Measurements from ENCODE around the gene ABLIM1. TPM values are rescaled to one million over a fixed set of nuclear protein-coding genes. Genes with fewer than 3 reads are reported as not detected.
A peak's percentile ranks its signal among the peaks of the same experiment; 100 is the strongest.

ABLIM1 gene
- total and polyA plus RNA-seq, 2 experiments from 2014 or later: 21.9 to 45.1 TPM

DNA sequence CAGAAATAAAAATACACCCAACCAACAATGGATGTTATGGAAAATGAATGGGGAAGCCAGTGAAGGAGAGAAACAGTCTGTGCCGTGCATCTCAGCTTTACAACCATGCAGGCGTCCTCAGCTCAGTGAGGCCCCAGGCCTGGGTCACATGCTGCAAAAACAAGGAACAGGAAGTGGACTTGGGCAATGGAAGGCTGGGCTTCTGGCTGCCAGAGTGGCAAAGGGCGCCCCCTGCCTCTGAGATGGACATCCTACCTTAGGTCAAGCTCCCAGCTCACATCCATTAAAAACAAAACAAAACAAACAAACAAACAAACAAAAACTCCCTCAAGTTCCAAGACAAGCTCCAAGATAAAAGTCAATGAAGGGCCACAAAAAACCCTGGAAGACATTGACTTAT is 199.1 kb downstream of the ABLIM1 start:
- no peaks in the 10 kb centered on the region for H3K27me3 Mint-ChIP-seq (ENCODE audit: insufficient read depth, low read depth, poor library complexity)
- H3K36me3 Mint-ChIP-seq (ENCODE audit: low read depth): peaks cover 10% of the 10 kb centered on the region; the same call in 2 of the 3 replicates
- DNase-seq (ENCODE audit: low spot score) (peak; percentile 85), ATAC-seq (peak; percentile 97)
- no peak overlapping the region for H3K4me3 Mint-ChIP-seq
- Histone ChIP-seq H3K79me2 (replicated peaks; ENCODE audit: insufficient read depth) (no peaks in the 10 kb centered on the region), H3K4me2 (no peak overlapping the region), H3F3A (replicated peaks; ENCODE audit: low read depth) (no peaks in the 10 kb centered on the region), H3K36me3 (ENCODE audit: insufficient read depth) (no peaks in the 10 kb centered on the region), H3K9me2 (ENCODE audit: insufficient read depth) (no peaks in the 10 kb centered on the region), H3K4me3 (no peak overlapping the region), H3K27me3 (ENCODE audit: insufficient read depth) (no peaks in the 10 kb centered on the region), H3K27ac (ENCODE audit: low read depth) (no peak overlapping the region), H2AFZ (no peak overlapping the region; the same call in 1 of the 2 replicates), H3K4me1 (ENCODE audit: insufficient read depth) (no peaks in the 10 kb centered on the region), H4K20me1 (replicated peaks; ENCODE audit: insufficient read depth) (no peaks in the 10 kb centered on the region)
- H3K9me3 Mint-ChIP-seq: no peaks in the 10 kb centered on the region
- H3K4me1 Mint-ChIP-seq: peaks cover 5% of the 10 kb centered on the region; the same call in 2 of the 3 replicates
- no peak overlapping the region for H3K27ac Mint-ChIP-seq
- TF ChIP-seq, protein P1, sequence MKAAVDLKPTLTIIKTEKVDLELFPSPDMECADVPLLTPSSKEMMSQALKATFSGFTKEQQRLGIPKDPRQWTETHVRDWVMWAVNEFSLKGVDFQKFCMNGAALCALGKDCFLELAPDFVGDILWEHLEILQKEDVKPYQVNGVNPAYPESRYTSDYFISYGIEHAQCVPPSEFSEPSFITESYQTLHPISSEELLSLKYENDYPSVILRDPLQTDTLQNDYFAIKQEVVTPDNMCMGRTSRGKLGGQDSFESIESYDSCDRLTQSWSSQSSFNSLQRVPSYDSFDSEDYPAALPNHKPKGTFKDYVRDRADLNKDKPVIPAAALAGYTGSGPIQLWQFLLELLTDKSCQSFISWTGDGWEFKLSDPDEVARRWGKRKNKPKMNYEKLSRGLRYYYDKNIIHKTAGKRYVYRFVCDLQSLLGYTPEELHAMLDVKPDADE (IDR thresholded peaks at IDR 0.05): 0 out of 2 replicates have a peak, but pooled peaks have one; percentile 22
- TF ChIP-seq CREB1 (CRISPR knock-in tag; IDR thresholded peaks at IDR 0.05; ENCODE audit: low read depth): no peak
- TF ChIP-seq, protein P2, sequence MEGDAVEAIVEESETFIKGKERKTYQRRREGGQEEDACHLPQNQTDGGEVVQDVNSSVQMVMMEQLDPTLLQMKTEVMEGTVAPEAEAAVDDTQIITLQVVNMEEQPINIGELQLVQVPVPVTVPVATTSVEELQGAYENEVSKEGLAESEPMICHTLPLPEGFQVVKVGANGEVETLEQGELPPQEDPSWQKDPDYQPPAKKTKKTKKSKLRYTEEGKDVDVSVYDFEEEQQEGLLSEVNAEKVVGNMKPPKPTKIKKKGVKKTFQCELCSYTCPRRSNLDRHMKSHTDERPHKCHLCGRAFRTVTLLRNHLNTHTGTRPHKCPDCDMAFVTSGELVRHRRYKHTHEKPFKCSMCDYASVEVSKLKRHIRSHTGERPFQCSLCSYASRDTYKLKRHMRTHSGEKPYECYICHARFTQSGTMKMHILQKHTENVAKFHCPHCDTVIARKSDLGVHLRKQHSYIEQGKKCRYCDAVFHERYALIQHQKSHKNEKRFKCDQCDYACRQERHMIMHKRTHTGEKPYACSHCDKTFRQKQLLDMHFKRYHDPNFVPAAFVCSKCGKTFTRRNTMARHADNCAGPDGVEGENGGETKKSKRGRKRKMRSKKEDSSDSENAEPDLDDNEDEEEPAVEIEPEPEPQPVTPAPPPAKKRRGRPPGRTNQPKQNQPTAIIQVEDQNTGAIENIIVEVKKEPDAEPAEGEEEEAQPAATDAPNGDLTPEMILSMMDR (conservative IDR thresholded peaks at IDR 0.05; ENCODE audit: low read depth in 2 of 2): peak; percentile 88 to 90

DNA sequence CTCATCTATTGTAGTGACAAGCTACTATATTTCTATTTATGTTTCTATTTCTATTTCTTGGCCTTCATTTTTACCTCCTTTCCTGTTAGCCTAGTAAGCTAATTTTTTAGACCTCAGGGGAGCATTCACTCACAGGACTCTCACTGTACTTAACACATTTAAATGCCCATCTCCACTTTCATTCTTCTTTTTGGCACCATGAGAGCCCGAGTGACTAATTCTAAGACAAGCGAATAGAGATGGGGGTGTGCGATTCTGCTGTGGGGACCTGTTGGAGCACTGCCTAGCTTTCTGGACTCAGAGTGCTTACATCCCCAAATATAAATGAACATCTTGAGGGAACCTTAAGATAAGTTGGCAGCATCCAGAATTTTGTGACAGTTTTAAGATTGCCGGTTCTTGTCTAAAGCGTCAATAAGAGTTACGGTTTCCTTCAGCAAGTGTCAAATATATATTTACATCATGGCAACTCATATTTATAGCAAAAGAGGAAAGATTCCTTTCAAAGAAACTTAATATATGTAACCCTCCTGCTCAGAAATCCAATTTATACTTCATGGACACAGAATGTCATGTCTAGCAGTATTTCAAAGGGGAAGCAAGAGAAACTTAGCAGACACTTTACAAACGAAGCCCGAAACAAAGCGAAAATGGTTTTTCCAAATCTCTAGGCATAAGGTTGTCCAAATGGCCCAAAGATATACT is 199.7 kb downstream of the ABLIM1 start:
- Histone ChIP-seq H3K4me3 (no peak overlapping the region), H3K36me3 (ENCODE audit: insufficient read depth) (no peaks in the 10 kb centered on the region), H3K79me2 (replicated peaks; ENCODE audit: insufficient read depth) (no peaks in the 10 kb centered on the region), H3F3A (replicated peaks; ENCODE audit: low read depth) (no peaks in the 10 kb centered on the region), H3K9me2 (ENCODE audit: insufficient read depth) (no peaks in the 10 kb centered on the region), H3K27me3 (ENCODE audit: insufficient read depth) (no peaks in the 10 kb centered on the region), H4K20me1 (replicated peaks; ENCODE audit: insufficient read depth) (no peaks in the 10 kb centered on the region), H2AFZ (no peak overlapping the region; the same call in 1 of the 2 replicates), H3K27ac (ENCODE audit: low read depth) (no peak overlapping the region), H3K4me1 (ENCODE audit: insufficient read depth) (no peaks in the 10 kb centered on the region), H3K4me2 (no peak overlapping the region)
- Mint-ChIP-seq H3K27me3 (ENCODE audit: insufficient read depth, low read depth, poor library complexity) (no peaks in the 10 kb centered on the region), H3K4me1 (peaks cover 5% of the 10 kb centered on the region; the same call in 2 of the 3 replicates), H3K4me3 (no peak overlapping the region), H3K9me3 (no peaks in the 10 kb centered on the region), H3K36me3 (ENCODE audit: low read depth) (peaks cover 5% of the 10 kb centered on the region; the same call in 2 of the 3 replicates), H3K27ac (no peak overlapping the region)
- DNase-seq (ENCODE audit: low spot score) (no peak), ATAC-seq (no peak)
- TF ChIP-seq ZNF114 (CRISPR knock-in tag; IDR thresholded peaks at IDR 0.05): no peak
- TF ChIP-seq, protein P3, sequence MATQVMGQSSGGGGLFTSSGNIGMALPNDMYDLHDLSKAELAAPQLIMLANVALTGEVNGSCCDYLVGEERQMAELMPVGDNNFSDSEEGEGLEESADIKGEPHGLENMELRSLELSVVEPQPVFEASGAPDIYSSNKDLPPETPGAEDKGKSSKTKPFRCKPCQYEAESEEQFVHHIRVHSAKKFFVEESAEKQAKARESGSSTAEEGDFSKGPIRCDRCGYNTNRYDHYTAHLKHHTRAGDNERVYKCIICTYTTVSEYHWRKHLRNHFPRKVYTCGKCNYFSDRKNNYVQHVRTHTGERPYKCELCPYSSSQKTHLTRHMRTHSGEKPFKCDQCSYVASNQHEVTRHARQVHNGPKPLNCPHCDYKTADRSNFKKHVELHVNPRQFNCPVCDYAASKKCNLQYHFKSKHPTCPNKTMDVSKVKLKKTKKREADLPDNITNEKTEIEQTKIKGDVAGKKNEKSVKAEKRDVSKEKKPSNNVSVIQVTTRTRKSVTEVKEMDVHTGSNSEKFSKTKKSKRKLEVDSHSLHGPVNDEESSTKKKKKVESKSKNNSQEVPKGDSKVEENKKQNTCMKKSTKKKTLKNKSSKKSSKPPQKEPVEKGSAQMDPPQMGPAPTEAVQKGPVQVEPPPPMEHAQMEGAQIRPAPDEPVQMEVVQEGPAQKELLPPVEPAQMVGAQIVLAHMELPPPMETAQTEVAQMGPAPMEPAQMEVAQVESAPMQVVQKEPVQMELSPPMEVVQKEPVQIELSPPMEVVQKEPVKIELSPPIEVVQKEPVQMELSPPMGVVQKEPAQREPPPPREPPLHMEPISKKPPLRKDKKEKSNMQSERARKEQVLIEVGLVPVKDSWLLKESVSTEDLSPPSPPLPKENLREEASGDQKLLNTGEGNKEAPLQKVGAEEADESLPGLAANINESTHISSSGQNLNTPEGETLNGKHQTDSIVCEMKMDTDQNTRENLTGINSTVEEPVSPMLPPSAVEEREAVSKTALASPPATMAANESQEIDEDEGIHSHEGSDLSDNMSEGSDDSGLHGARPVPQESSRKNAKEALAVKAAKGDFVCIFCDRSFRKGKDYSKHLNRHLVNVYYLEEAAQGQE (IDR thresholded peaks at IDR 0.05; ENCODE audit: unreplicated experiment): no peak
- TF ChIP-seq, protein P1 (IDR thresholded peaks at IDR 0.05): no peak
- TF ChIP-seq ZNF331 (CRISPR knock-in tag; IDR thresholded peaks at IDR 0.05; ENCODE audit: low read depth): no peak
- no peak for TF ChIP-seq STAT1 (IDR thresholded peaks at IDR 0.05; ENCODE audit: unreplicated experiment)
- TF ChIP-seq EZH2 (IDR thresholded peaks at IDR 0.05; ENCODE audit: low read depth, unreplicated experiment): no peak
- no peak for TF ChIP-seq JUNB (IDR thresholded peaks at IDR 0.05; ENCODE audit: unreplicated experiment)
- no peak for TF ChIP-seq POLR2AphosphoS5 (IDR thresholded peaks at IDR 0.05; ENCODE audit: low read depth)
- no peak for TF ChIP-seq NANOG (IDR thresholded peaks at IDR 0.05; ENCODE audit: borderline replicate concordance)
